Left ventricle myocardium inferior (tissue), 1 donor: Measurements from ENCODE around the gene LRR1. TPM values are rescaled to one million over a fixed set of nuclear protein-coding genes. Genes with fewer than 3 reads are reported as not detected.
"Not testable (repeated sequence)": the region's sequence is repeated elsewhere in the genome, so short reads cannot be mapped to it uniquely, and the experiment has no call there.

Experiments used
- DNase-seq: peaks from one replicate; pipeline ENCODE4 v3.0.0-alpha.2; 2020
- H3K27ac ChIP-seq: fragments of 200-600 bp; replicated peaks from 2 replicates; pipeline ENCODE4 v1.8.0; 2021
- H3K27me3 ChIP-seq: fragments of 200-600 bp; 2 replicates; pipeline ENCODE4 v1.8.0; 2021; ENCODE audit warnings: low read depth
- H3K36me3 ChIP-seq: fragments of 200-600 bp; 2 replicates; pipeline ENCODE4 v1.8.0; 2021
- H3K4me1 ChIP-seq: fragments of 200-600 bp; 2 replicates; pipeline ENCODE4 v1.8.0; 2021
- H3K4me3 ChIP-seq: fragments of 200-600 bp; 2 replicates; pipeline ENCODE4 v1.8.0; 2021; ENCODE audit warnings: mild to moderate bottlenecking, moderate library complexity
- H3K9me3 ChIP-seq: fragments of 200-600 bp; replicated peaks from 2 replicates; pipeline ENCODE4 v1.8.0; 2021
- CTCF ChIP-seq: fragments of 200-600 bp; IDR thresholded peaks from 2 replicates; pipeline ENCODE4 v1.8.0; 2021; ENCODE audit warnings: antibody characterized with exemption, mild to moderate bottlenecking, borderline replicate concordance
- intact Hi-C: fragments of 100-400 bp; cut with micrococcal nuclease; formaldehyde crosslinking; loops from one replicate; pipeline ENCODE4 v1.11.0; 2022
- total RNA-seq: library from RNA; stranded (reverse); fragmentation: NEBNext Ultra II Directional; extraction: Animal tissue kit (Norgen Biotek cat#: 25700); gene quantifications from one replicate; pipeline ENCODE4 v1.2.1, GENCODE V29; 2021
- donor health status: DM: no; HTN: yes; CAD: no; lungs with severe emphysema.

The LRR1 gene
- total RNA-seq, 1 donor from 2014 or later, result 4.6 TPM

GRCh38 chr14:49654511-49654910 is 55.8 kb downstream of the LRR1 start:
- H3K27ac ChIP-seq, result no peak overlapping the region
- no peaks in the 10 kb centered on the region for H3K4me1 ChIP-seq
- no peaks in the 10 kb centered on the region for H3K36me3 ChIP-seq
- H3K4me3 ChIP-seq, result no peak overlapping the region
- DNase-seq, result no peak
- intact Hi-C loops, result no loop called here
- H3K27me3 ChIP-seq, result no peaks in the 10 kb centered on the region
- TF ChIP-seq CTCF, result no peak
- H3K9me3 ChIP-seq, result no peaks in the 10 kb centered on the region

DNA sequence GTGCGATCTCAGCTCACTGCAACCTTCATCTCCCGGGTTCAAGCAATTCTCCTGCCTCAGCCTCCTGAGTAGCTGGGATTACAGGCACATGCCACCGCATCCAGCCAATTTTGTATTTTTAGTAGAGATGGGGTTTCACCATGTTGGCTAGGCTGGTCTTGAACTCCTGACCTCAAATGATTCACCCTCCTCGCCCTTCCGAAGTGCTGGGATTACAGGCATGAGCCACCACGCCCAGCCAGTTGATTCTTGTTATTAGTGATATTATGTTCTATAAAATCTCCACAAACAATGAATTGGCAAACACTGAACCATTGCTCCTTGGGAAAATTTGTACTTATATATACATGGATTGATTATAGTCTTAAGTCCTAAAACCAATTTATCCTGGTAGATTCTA is 58.8 kb downstream of the LRR1 start:
- H3K36me3 ChIP-seq, intact Hi-C loops, H3K27me3 ChIP-seq, H3K4me1 ChIP-seq, H3K27ac ChIP-seq, DNase-seq, H3K9me3 ChIP-seq, H3K4me3 ChIP-seq: not testable (repeated sequence)

DNA sequence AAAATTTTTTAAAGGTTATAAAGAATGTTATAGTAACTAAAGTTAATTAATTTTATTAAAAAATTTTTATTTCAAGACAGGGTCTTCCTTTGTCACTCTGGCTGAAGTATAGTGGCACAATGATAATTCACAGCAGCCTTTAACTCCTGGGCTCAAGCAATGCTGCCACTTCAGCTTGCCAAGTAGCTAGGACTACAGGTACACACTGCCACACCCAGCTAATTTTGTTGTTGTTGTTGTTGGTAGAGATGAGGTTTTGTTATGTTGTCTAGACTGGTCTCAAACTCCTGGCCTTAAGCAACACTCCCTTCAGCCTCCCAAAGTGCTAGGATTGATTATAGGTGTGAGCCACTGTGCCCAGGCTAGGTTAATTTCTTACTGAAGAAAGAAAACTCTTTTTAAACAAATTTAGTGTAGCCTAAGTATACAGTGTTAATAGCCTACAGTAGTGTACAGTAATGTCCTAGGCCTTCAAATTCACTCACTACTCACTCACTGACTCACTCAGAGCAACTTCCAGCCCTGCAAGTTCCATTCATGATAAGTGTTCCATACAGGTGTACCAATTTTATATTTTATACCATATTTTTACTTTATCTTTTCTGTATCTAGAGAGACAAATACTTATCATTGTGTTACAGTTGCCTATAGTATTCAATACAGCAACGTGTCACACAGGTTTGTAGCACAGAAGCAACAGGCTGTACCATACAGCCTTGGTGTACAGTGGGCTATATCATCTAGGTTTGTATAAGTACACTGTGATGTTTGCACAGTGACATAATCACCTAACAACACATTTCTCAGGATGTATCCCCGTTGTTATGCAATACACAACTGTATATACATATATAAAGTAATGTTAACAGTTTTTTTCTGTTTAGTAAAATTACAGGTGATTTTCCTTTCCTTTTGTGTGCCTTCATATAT is 61.1 kb downstream of the LRR1 start:
- Histone ChIP-seq H3K36me3 (no peaks in the 10 kb centered on the region), H3K27me3 (no peaks in the 10 kb centered on the region), H3K27ac (no peak overlapping the region), H3K4me3 (no peak overlapping the region), H3K9me3 (no peaks in the 10 kb centered on the region), H3K4me1 (no peaks in the 10 kb centered on the region)
- TF ChIP-seq CTCF, result no peak
- DNase-seq, result no peak
- intact Hi-C loops, result no loop called here

Other genes with a start within 250 kb of the LRR1 start
- 853 TPM for gene RPS29, start 12.6 kb upstream of the LRR1 start, total RNA-seq
- 141 TPM for gene RPL36AL, start 21.7 kb downstream of the LRR1 start, total RNA-seq
- gene MGAT2, start 21.9 kb downstream of the LRR1 start, total RNA-seq, result 12.0 TPM
- gene DNAAF2, start 36.3 kb downstream of the LRR1 start, total RNA-seq, result 6.2 TPM
- 0.69 TPM for gene POLE2, start 89.3 kb downstream of the LRR1 start, total RNA-seq
- gene KLHDC1, start 94.2 kb downstream of the LRR1 start, total RNA-seq, result 10.0 TPM
- 85.3 TPM for gene KLHDC2, start 169.2 kb downstream of the LRR1 start, total RNA-seq